Mucosa of rectum (tissue), 2 donors: ENCODE data around the gene NRP1.

Experiments
- H3K27ac ChIP-seq, 2 donors: one replicate each; pipeline ENCODE4 v1.7.0; 2013; ENCODE audit warnings: inconsistent platforms in 2 of 2, low read depth in 2 of 2, low read length in 2 of 2
- H3K27me3 ChIP-seq, 2 donors: one replicate each; pipeline ENCODE4 v1.7.0; 2013; ENCODE audit warnings: low read length in 2 of 2; ENCODE audit not compliant: control insufficient read depth in 2 of 2, insufficient read depth in 2 of 2
- H3K36me3 ChIP-seq, 2 donors: one replicate each; pipeline ENCODE4 v1.7.0; 2013; ENCODE audit warnings: low read length in 2 of 2; ENCODE audit not compliant: control insufficient read depth in 2 of 2, insufficient read depth in 2 of 2
- H3K4me1 ChIP-seq, 2 donors: one replicate each; pipeline ENCODE4 v1.7.0; 2013; ENCODE audit warnings: low read length in 2 of 2, mild to moderate bottlenecking in 1 of 2; ENCODE audit not compliant: control insufficient read depth in 2 of 2, insufficient read depth in 2 of 2
- H3K4me3 ChIP-seq, 2 donors: one replicate each; pipeline ENCODE4 v1.7.0; 2013; ENCODE audit warnings: low read length in 2 of 2
- H3K9ac ChIP-seq, 2 donors: one replicate each; pipeline ENCODE4 v1.7.0; 2013; ENCODE audit warnings: low read length in 2 of 2, low read depth in 1 of 2, mild to moderate bottlenecking in 1 of 2
- H3K9me3 ChIP-seq, 2 donors: one replicate each; pipeline ENCODE4 v1.7.0; 2013; ENCODE audit warnings: low read length in 2 of 2; ENCODE audit not compliant: control insufficient read depth in 2 of 2
- donor health status: healthy.
- donor health status: Normal muscosa, but diverticular disease.

Gene NRP1

GRCh38 chr10:33325929-33326328 lies 8.5 kb downstream of the NRP1 start:
- H3K4me1 ChIP-seq: peaks cover 0 to 2% of the 10 kb centered on the region in 2 donors
- no peaks in the 10 kb centered on the region for H3K36me3 ChIP-seq
- H3K4me3 ChIP-seq: no peak overlapping the region
- H3K27ac ChIP-seq: no peak overlapping the region
- H3K9me3 ChIP-seq: no peaks in the 10 kb centered on the region
- H3K9ac ChIP-seq: no peak overlapping the region
- H3K27me3 ChIP-seq: no peaks in the 10 kb centered on the region

DNA sequence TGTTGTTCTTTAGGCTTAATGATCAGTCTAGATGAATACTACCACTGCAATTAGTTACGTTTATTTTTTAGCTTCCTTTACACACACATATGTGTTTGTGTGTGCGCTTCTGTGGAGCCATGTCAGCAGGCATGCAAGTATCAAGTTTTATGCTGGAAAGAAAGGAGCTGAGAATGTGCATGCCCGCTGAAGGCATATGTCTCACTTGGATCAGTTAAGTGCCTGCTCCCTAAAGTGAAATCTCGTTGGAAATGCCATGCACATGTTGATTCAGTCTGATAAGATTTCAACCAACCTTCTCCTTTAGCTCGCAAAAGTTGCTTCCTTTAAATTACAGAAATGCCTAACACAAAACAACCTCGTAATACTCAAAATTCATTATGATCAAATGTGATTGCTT lies 10.7 kb downstream of the NRP1 start:
- no peak overlapping the region for H3K27ac ChIP-seq
- no peak overlapping the region for H3K4me3 ChIP-seq
- no peaks in the 10 kb centered on the region for H3K27me3 ChIP-seq
- H3K9me3 ChIP-seq: no peaks in the 10 kb centered on the region
- H3K4me1 ChIP-seq: no peaks in the 10 kb centered on the region
- no peak overlapping the region for H3K9ac ChIP-seq
- H3K36me3 ChIP-seq: no peaks in the 10 kb centered on the region

- Histone ChIP-seq H3K27ac (no peak overlapping the region), H3K4me1 (no peaks in the 10 kb centered on the region)
These were observed 13.0 kb downstream of the NRP1 start for GRCh38 chr10:33321516-33321915.

GRCh38 chr10:33320288-33320687 lies 14.2 kb downstream of the NRP1 start:
- Histone ChIP-seq H3K4me3 (no peak overlapping the region), H3K9ac (no peak overlapping the region), H3K27me3 (no peaks in the 10 kb centered on the region), H3K9me3 (no peaks in the 10 kb centered on the region), H3K27ac (no peak overlapping the region), H3K36me3 (no peaks in the 10 kb centered on the region), H3K4me1 (no peaks in the 10 kb centered on the region)

More at GRCh38 chr10:33321516-33321915, 13.0 kb downstream of the NRP1 start:
- Histone ChIP-seq H3K4me3 (no peak overlapping the region), H3K27me3 (no peaks in the 10 kb centered on the region), H3K36me3 (no peaks in the 10 kb centered on the region), H3K9me3 (no peaks in the 10 kb centered on the region), H3K9ac (no peak overlapping the region)

DNA sequence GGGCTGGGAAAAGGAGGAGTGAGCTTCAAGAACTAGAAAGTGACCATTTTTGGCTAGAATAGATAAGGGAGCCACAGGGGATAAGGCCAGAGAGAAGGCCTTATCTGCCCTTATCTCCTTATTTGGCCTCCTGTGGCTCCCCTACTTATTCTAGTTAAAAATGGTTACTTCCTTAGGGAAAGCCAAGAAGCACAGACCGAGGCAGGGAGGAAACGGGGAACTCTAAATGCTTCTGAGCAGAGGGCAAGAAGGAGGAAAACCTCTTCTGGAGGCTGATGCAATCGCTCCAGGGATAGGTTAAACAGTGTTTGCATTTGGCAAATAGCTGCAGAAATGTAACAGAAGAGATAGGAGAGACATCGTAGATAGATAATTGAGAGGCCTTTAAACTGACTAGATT lies 18.6 kb downstream of the NRP1 start:
- H3K9me3 ChIP-seq: no peaks in the 10 kb centered on the region
- H3K9ac ChIP-seq: no peak overlapping the region
- H3K27me3 ChIP-seq: no peaks in the 10 kb centered on the region
- no peak overlapping the region for H3K4me3 ChIP-seq
- no peaks in the 10 kb centered on the region for H3K36me3 ChIP-seq
- no peak overlapping the region for H3K27ac ChIP-seq
- H3K4me1 ChIP-seq: no peaks in the 10 kb centered on the region

DNA sequence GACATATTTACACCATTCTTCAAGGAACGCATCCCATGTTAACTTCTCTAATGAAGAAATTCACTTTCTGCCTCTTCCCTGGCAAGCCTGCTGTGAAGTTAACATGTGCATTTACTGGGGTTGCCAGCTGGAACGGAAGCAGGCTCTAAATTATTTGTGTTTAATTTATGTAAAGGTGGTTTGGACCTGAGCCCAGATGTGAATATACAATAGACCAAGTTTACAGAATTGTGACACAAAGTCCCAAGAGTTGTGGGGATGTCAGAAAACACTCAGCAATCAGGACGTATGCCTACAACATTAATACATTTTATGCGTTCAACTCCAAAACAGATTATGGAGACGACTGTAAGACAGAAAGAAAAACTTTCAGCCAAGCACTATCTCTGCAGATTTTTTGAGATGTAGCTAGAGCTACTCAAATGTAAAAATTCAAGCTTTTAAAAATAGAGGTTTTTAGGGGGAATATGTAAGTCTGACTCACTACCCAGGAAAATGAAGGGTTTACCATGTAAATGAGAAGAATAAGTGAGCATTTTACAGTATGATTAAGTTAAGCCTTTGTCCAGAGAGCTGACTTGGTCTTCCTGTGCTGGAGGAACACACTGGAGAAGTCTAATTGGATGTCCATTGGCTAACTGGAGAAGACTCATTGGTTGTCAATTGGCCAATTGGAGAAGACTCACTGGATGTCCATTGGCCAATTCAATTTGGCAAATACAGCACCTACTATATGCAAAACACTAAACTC lies 19.5 kb downstream of the NRP1 start:
- Histone ChIP-seq H3K27me3 (no peaks in the 10 kb centered on the region), H3K36me3 (no peaks in the 10 kb centered on the region), H3K27ac (no peak overlapping the region)

DNA sequence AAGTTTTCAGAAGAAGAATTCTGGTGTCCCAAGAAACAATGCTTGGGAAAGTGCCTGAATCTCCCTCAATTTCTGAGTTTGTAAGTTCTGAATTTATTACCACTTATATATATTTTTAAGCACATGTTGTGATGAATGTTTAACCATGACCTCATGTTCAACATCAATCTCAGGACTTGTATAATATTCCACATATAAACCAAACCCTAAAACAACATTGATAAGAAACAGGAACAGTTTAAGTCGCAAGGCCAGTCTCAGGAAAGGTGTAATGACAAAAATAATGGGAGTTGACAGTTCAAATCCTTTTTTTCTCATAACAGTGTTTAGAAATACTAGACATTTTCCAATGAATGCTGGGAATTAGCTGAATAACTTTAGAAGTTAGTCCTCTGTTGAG lies 22.8 kb downstream of the NRP1 start:
- no peaks in the 10 kb centered on the region for H3K27me3 ChIP-seq
- no peak overlapping the region for H3K27ac ChIP-seq
- no peak overlapping the region for H3K4me3 ChIP-seq
- H3K9ac ChIP-seq: no peak overlapping the region
- H3K4me1 ChIP-seq: no peaks in the 10 kb centered on the region
- no peaks in the 10 kb centered on the region for H3K36me3 ChIP-seq
- no peaks in the 10 kb centered on the region for H3K9me3 ChIP-seq

More for the DNA sequence above, 19.5 kb downstream of the NRP1 start:
- no peak overlapping the region for H3K9ac ChIP-seq
- no peaks in the 10 kb centered on the region for H3K9me3 ChIP-seq
- no peak overlapping the region for H3K4me3 ChIP-seq
- H3K4me1 ChIP-seq: no peaks in the 10 kb centered on the region

GRCh38 chr10:33310853-33311252 lies 23.6 kb downstream of the NRP1 start:
- H3K4me3 ChIP-seq: no peak overlapping the region
- H3K27me3 ChIP-seq: no peaks in the 10 kb centered on the region
- no peaks in the 10 kb centered on the region for H3K36me3 ChIP-seq
- no peaks in the 10 kb centered on the region for H3K4me1 ChIP-seq
- no peak overlapping the region for H3K9ac ChIP-seq
- no peak overlapping the region for H3K27ac ChIP-seq
- no peaks in the 10 kb centered on the region for H3K9me3 ChIP-seq

GRCh38 chr10:33309406-33309805 lies 25.1 kb downstream of the NRP1 start:
- no peaks in the 10 kb centered on the region for H3K4me1 ChIP-seq
- H3K27me3 ChIP-seq: no peaks in the 10 kb centered on the region
- H3K4me3 ChIP-seq: no peak overlapping the region
- H3K36me3 ChIP-seq: no peaks in the 10 kb centered on the region
- H3K9me3 ChIP-seq: no peaks in the 10 kb centered on the region
- no peak overlapping the region for H3K27ac ChIP-seq
- no peak overlapping the region for H3K9ac ChIP-seq

DNA sequence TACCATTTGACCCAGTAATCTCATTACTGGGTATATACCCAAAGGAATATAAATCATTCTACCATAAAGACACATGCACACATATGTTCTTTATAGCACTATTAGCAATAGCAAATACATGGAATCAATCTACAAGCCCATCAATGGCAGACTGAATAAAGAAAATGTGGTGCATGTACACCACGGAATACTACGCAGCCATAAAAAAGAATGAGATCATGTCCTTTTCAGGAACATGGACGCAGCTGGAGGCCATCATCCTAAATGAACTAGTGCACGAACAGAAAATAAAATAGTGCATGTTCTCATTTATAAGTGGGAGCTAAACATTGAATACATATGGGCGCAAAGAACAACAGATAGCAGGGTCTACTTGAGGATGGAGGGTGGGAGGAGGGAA lies 26.6 kb downstream of the NRP1 start:
- no peak overlapping the region for H3K27ac ChIP-seq
- no peaks in the 10 kb centered on the region for H3K36me3 ChIP-seq
- H3K4me3 ChIP-seq: no peak overlapping the region
- H3K9me3 ChIP-seq: no peaks in the 10 kb centered on the region
- H3K27me3 ChIP-seq: no peaks in the 10 kb centered on the region
- H3K9ac ChIP-seq: no peak overlapping the region
- no peaks in the 10 kb centered on the region for H3K4me1 ChIP-seq
